Left cardiac atrium (tissue), 4 donors: ENCODE results near the gene SPRR2A. TPM values are rescaled to one million over a fixed set of nuclear protein-coding genes. Genes with fewer than 3 reads are reported as not detected.
"Not testable (repeated sequence)": the region's sequence is repeated elsewhere in the genome, so short reads cannot be mapped to it uniquely, and the experiment has no call there.

ENCODE experiments used
- ATAC-seq, 2 donors: fragments of 200-7000 bp; cut with Tn5 transposase; one replicate each; pipeline ENCODE4 v1.9.1; 2020; ENCODE audit warnings: mild to moderate bottlenecking in 2 of 2, moderate library complexity in 2 of 2
- DNase-seq: peaks from one replicate; pipeline ENCODE4 v3.0.0-alpha.2; 2020
- intact Hi-C, 2 donors: fragments of 100-400 bp; cut with DNase I; formaldehyde crosslinking; loops; one replicate each; pipeline versions ENCODE4 v1.14.1 to v1.15.1; 2022 to 2023
- total RNA-seq, 2 donors: library from RNA; stranded (reverse); fragmentation: NEBNext Ultra II Directional; extraction: Animal tissue kit (Norgen Biotek cat#: 25700); gene quantifications; one replicate each; pipeline ENCODE4 v1.2.1, GENCODE V29; 2021
- donor health status: DM: no; HTN: yes; CAD: no.
- donor health status: DM: no; HTN: yes; CAD: no; lungs with severe emphysema.
- donor health status: DM: yes; HTN: yes; CAD: no.
- donor health status: Dilated cardiomyopathy.

SPRR2A gene
- total RNA-seq, 2 donors from 2014 or later: not detected

GRCh38 chr1:153030895-153031294 is 26.4 kb downstream of the SPRR2A start, which contains the start of gene SPRR1B:
SPRR1B (plus strand) TSS chr1:153031203; CDS start chr1:153032346, 1,143 bp downstream.
- ATAC-seq: no peak
- intact Hi-C loops: no loop called here

GRCh38 chr1:153028766-153029165 is 28.5 kb downstream of the SPRR2A start:
- intact Hi-C loops: no loop called here
- DNase-seq (no peak), ATAC-seq (no peak)

More at GRCh38 chr1:153030895-153031294, 26.4 kb downstream of the SPRR2A start, which contains the start of gene SPRR1B:
- no peak for DNase-seq

DNA sequence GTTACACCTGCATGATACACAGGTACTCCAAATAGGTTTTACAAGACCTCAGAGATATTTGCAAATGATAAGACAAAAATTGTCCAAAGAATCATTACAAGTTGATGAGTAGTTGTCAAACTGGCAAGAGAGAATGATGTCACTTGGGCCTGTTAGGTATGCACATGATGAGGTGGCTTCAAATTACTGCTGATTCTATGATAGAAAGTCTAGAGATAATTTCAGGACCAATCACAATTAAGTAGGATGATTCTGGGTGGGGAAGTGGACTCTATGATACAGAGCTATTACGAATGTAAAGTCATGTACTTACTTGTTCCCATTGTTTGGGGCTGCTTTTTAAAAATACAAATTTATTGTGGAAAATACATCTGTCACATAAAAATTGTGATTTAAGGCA is 31.5 kb downstream of the SPRR2A start:
- no peak for ATAC-seq
- no peak for DNase-seq
- intact Hi-C loops: no loop called here

- no peak for ATAC-seq
- intact Hi-C loops: no loop called here
- DNase-seq: no peak
Observed at GRCh38 chr1:153024413-153024812, 32.9 kb downstream of the SPRR2A start.

GRCh38 chr1:153023109-153023508 is 34.2 kb downstream of the SPRR2A start:
- intact Hi-C loops: no loop called here
- no peak for ATAC-seq
- no peak for DNase-seq

DNA sequence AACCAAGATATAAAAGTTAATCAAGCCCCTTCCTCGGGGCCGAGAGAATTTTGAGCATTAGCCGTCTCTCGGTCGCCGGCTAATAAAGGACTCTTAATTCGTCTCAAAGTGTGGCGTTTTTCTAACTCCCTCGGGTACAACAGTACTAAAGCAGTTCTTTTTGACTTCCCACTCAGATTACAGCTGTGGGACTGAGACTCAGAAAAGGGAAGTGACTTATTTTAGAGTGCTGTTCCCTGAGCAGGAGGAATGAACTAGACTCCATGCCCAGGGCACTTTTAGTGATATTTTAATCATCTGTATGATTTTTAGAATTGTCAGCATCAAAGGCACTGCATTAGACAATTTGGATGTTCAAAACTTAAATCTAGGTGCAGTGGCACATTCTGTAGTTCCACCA is 35.0 kb downstream of the SPRR2A start:
- intact Hi-C loops, ATAC-seq, DNase-seq: not testable (repeated sequence)

- DNase-seq, ATAC-seq, intact Hi-C loops: not testable (repeated sequence)
Observed at GRCh38 chr1:153021829-153022228, 35.5 kb downstream of the SPRR2A start.

GRCh38 chr1:153011235-153011758 is 46.0 kb downstream of the SPRR2A start:
- ATAC-seq, DNase-seq, intact Hi-C loops: not testable (repeated sequence)

Other genes with a start within 250 kb of the SPRR2A start
- gene LCE1B, start 245.5 kb downstream of the SPRR2A start, total RNA-seq: not detected
- gene LCE1A, start 230.0 kb downstream of the SPRR2A start, total RNA-seq: not detected
- not detected for gene LCE6A, start 214.7 kb downstream of the SPRR2A start, total RNA-seq
- not detected for gene LCE7A, start 197.5 kb downstream of the SPRR2A start, total RNA-seq
- gene SMCP, start 179.2 kb downstream of the SPRR2A start, total RNA-seq: not detected
- not detected for gene IVL, start 149.0 kb downstream of the SPRR2A start, total RNA-seq
- not detected for gene SPRR5, start 110.3 kb downstream of the SPRR2A start, total RNA-seq
- not detected for gene SPRR4, start 86.9 kb downstream of the SPRR2A start, total RNA-seq
- not detected for gene SPRR1A, start 73.4 kb downstream of the SPRR2A start, total RNA-seq
- gene SPRR3, start 55.8 kb downstream of the SPRR2A start, total RNA-seq: not detected
- not detected for gene SPRR1B, start 26.3 kb downstream of the SPRR2A start, total RNA-seq
- not detected for gene SPRR2D, start 16.4 kb downstream of the SPRR2A start, total RNA-seq
- not detected for gene SPRR2B, start 14.1 kb upstream of the SPRR2A start, total RNA-seq
- gene SPRR2E, start 37.0 kb upstream of the SPRR2A start, total RNA-seq: not detected
- not detected for gene SPRR2F, start 56.0 kb upstream of the SPRR2A start, total RNA-seq
- gene SPRR2G, start 93.4 kb upstream of the SPRR2A start, total RNA-seq: not detected
- gene LELP1, start 145.9 kb upstream of the SPRR2A start, total RNA-seq: not detected
- gene PRR9, start 160.1 kb upstream of the SPRR2A start, total RNA-seq: not detected
- gene LORICRIN, start 202.2 kb upstream of the SPRR2A start, total RNA-seq: not detected